H1 (cell line): Measurements from ENCODE around the gene P3R3URF.

Experiments used
- ATF2 ChIP-seq: IDR thresholded peaks from 2 replicates; pipeline ENCODE4 v1.6.1; 2012; ENCODE audit warnings: low read length, inconsistent platforms
- BCL11A ChIP-seq, 2 experiments: IDR thresholded peaks; one replicate each; pipeline ENCODE4 v1.6.1; 2011; ENCODE audit warnings: low read depth in 2 of 2, low read length in 2 of 2, mild to moderate bottlenecking in 2 of 2
- CBX5 ChIP-seq: fragments of 300-800, 300-1000 bp; sonication (generic); IDR thresholded peaks from 2 replicates; pipeline ENCODE4 v1.7.1; 2016; ENCODE audit warnings: antibody characterized with exemption, low read length, low read depth
- EP300 ChIP-seq, 2 experiments: IDR thresholded peaks; 1 replicate in 1 of 2; 2 replicates in 1 of 2; pipeline ENCODE4 v1.6.1; 2011 to 2012; ENCODE audit warnings: low read depth in 2 of 2, low read length in 2 of 2, mild to moderate bottlenecking in 2 of 2, borderline replicate concordance in 1 of 2, inconsistent platforms in 1 of 2, moderate library complexity in 1 of 2
- EZH2 ChIP-seq: fragments of 200-600 bp; sonication (generic); IDR thresholded peaks from 2 replicates; pipeline ENCODE4 v1.7.1; 2012; ENCODE audit warnings: low read depth, mild to moderate bottlenecking, moderate library complexity, low read length, inconsistent platforms; ENCODE audit not compliant: severe bottlenecking
- POLR2A ChIP-seq, 2 experiments: IDR thresholded peaks; 1 replicate in 1 of 2; 2 replicates in 1 of 2; pipeline ENCODE4 v1.6.1; 2011; ENCODE audit warnings: low read depth in 2 of 2, low read length in 2 of 2, mild to moderate bottlenecking in 2 of 2; ENCODE audit errors: control extremely low read depth in 1 of 2
- POLR2AphosphoS5 ChIP-seq: IDR thresholded peaks from 2 replicates; pipeline ENCODE4 v1.6.1; 2011; ENCODE audit warnings: low read depth, low read length
- RAD21 ChIP-seq, 2 experiments: IDR thresholded peaks in 1 of 2; conservative IDR thresholded peaks in 1 of 2; 2 replicates each; pipeline ENCODE4 v1.6.1; 2011; ENCODE audit warnings: low read depth in 2 of 2, low read length in 2 of 2, improper control_type of control experiment in 1 of 2, inconsistent platforms in 1 of 2, mild to moderate bottlenecking in 1 of 2, moderate library complexity in 1 of 2
- RNF2 ChIP-seq: fragments of 200-900, 300-1000 bp; sonication (generic); IDR thresholded peaks from 2 replicates; pipeline ENCODE4 v1.7.1; 2016; ENCODE audit warnings: borderline replicate concordance, low read depth, mild to moderate bottlenecking, antibody characterized with exemption, low read length; ENCODE audit not compliant: poor library complexity, severe bottlenecking; ENCODE audit errors: missing control alignments
- SAP30 ChIP-seq: fragments of 300-600 bp; sonication (generic); IDR thresholded peaks from 2 replicates; pipeline ENCODE4 v1.7.1; 2012; ENCODE audit warnings: low read length, moderate library complexity, mild to moderate bottlenecking, inconsistent platforms; ENCODE audit not compliant: insufficient read depth, insufficient replicate concordance
- SP2 ChIP-seq: IDR thresholded peaks from 2 replicates; pipeline ENCODE4 v1.6.1; 2012; ENCODE audit warnings: mild to moderate bottlenecking, low read length, inconsistent platforms
- YY1 ChIP-seq: IDR thresholded peaks from 2 replicates; pipeline ENCODE4 v1.6.1; 2011; ENCODE audit warnings: low read depth, mild to moderate bottlenecking, low read length
- ZNF274 ChIP-seq: IDR thresholded peaks from 2 replicates; pipeline ENCODE4 v1.7.0; 2012; ENCODE audit warnings: low read length, borderline replicate concordance; ENCODE audit errors: extremely low read depth
- TF ChIP-seq, protein P1 (sequence below), 3 experiments: IDR thresholded peaks; 1 replicate in 2 of 3; 2 replicates in 1 of 3; pipeline versions ENCODE4 v1.5.1 to v1.6.1; 2011; ENCODE audit warnings: low read length in 3 of 3, mild to moderate bottlenecking in 3 of 3, inconsistent platforms in 2 of 3, low read depth in 1 of 3, moderate library complexity in 1 of 3; ENCODE audit not compliant: insufficient read depth in 1 of 3; ENCODE audit errors: control extremely low read depth in 1 of 3

DNA sequence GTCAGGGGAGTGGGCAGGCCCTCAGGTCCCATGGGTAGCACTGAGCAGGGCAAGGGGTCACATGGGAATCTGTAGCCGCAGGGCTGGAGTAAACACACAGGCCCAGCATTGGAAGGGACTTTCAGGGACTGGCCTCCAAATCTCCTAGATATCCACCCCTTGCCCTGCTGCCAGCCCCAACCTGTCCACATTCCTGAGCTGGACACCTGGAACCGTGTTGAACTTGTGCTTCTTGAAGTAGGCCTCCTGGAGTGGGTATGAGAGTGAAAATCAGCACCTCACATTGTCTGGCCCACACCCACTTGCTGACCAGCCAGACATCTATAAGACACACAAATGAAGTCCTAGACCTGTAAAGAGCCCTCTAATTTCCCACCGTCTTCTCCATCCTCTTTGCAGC is 14.3 kb upstream of the P3R3URF start:
- TF ChIP-seq RNF2 = no peak
- no peak for TF ChIP-seq POLR2A (IDR thresholded peaks at IDR 0.05; ENCODE audit: control extremely low read depth in 1 of 2, low read depth in 2 of 2, low read length in 2 of 2)
- TF ChIP-seq ATF2 = no peak
- no peak for TF ChIP-seq YY1
- no peak for TF ChIP-seq CBX5
- TF ChIP-seq, protein P1, sequence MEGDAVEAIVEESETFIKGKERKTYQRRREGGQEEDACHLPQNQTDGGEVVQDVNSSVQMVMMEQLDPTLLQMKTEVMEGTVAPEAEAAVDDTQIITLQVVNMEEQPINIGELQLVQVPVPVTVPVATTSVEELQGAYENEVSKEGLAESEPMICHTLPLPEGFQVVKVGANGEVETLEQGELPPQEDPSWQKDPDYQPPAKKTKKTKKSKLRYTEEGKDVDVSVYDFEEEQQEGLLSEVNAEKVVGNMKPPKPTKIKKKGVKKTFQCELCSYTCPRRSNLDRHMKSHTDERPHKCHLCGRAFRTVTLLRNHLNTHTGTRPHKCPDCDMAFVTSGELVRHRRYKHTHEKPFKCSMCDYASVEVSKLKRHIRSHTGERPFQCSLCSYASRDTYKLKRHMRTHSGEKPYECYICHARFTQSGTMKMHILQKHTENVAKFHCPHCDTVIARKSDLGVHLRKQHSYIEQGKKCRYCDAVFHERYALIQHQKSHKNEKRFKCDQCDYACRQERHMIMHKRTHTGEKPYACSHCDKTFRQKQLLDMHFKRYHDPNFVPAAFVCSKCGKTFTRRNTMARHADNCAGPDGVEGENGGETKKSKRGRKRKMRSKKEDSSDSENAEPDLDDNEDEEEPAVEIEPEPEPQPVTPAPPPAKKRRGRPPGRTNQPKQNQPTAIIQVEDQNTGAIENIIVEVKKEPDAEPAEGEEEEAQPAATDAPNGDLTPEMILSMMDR (IDR thresholded peaks at IDR 0.05; ENCODE audit: control extremely low read depth in 1 of 3, insufficient read depth in 1 of 3, low read depth in 1 of 3, low read length in 3 of 3) = no peak
- no peak for TF ChIP-seq POLR2AphosphoS5
- no peak for TF ChIP-seq RAD21 (IDR thresholded peaks at IDR 0.05 in 1 of 2, conservative IDR thresholded peaks at IDR 0.05 in 1 of 2; ENCODE audit: low read depth in 2 of 2, low read length in 2 of 2)
- no peak for TF ChIP-seq EZH2
- TF ChIP-seq EP300 (IDR thresholded peaks at IDR 0.05; ENCODE audit: borderline replicate concordance in 1 of 2, low read depth in 2 of 2, low read length in 2 of 2) = no peak
- TF ChIP-seq BCL11A (IDR thresholded peaks at IDR 0.05; ENCODE audit: low read depth in 2 of 2, low read length in 2 of 2) = no peak
- TF ChIP-seq SP2 = no peak
- no peak for TF ChIP-seq ZNF274
- TF ChIP-seq SAP30 = no peak
